Type B pancreatic cell (in vitro differentiated cells): Measurements from ENCODE around the gene FOSL2. TPM values are rescaled to one million over a fixed set of nuclear protein-coding genes. Genes with fewer than 3 reads are reported as not detected.
A peak's percentile ranks its signal among the peaks of the same experiment; 100 is the strongest.

Experiments
- DNase-seq: peaks from one replicate; pipeline ENCODE4 v3.0.0; 2021; ENCODE audit warnings: mixed read lengths; ENCODE audit not compliant: unreplicated experiment; ENCODE audit errors: extremely low spot score
- H3K27ac Mint-ChIP-seq: 2 replicates; pipeline ENCODE4 v1.8.0; 2021; ENCODE audit warnings: mild to moderate bottlenecking, mixed read lengths
- H3K27me3 Mint-ChIP-seq: 2 replicates; pipeline ENCODE4 v1.8.0; 2021; ENCODE audit warnings: mixed read lengths
- H3K36me3 Mint-ChIP-seq: 2 replicates; pipeline ENCODE4 v1.8.0; 2021; ENCODE audit warnings: mixed read lengths
- H3K4me1 Mint-ChIP-seq: one replicate; pipeline ENCODE4 v1.8.0; 2021; ENCODE audit warnings: mixed read lengths; ENCODE audit not compliant: unreplicated experiment
- H3K4me3 Mint-ChIP-seq: 2 replicates; pipeline ENCODE4 v1.8.0; 2021; ENCODE audit warnings: mild to moderate bottlenecking, mixed read lengths
- H3K9me3 Mint-ChIP-seq: 2 replicates; pipeline ENCODE4 v1.8.0; 2021; ENCODE audit warnings: mixed read lengths
- total RNA-seq: library from RNA; stranded (reverse); gene quantifications from 2 replicates; pipeline ENCODE4 v1.2.1, GENCODE V29; 2021; ENCODE audit warnings: low replicate concordance
- TF ChIP-seq, protein P1 (sequence below): fragments of 200-600 bp; sonication (generic); conservative IDR thresholded peaks from 2 replicates; pipeline ENCODE4 v1.5.0; 2021; ENCODE audit warnings: antibody characterized with exemption, mild to moderate bottlenecking

The FOSL2 gene
- total RNA-seq, 1 donor from 2014 or later = 42.1 TPM

DNA sequence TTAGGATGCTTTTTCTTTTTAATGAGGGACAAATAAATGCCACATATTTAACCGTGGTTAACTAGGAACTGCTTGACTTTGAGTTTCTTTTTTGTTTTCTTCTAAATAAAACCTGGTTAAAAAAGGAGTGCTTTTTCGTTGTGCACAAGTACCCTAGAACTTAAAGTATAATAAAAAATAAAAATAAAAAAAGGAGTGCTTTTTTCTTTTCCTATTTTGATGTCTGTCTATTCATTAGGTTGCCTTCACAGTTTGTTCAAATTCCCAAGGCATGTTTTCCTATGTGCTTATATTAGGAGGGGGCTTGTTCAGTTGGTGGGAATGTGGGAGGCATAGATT lies 4.4 kb downstream of the FOSL2 start:
- Mint-ChIP-seq H3K27ac (no peak overlapping the region), H3K4me1 (peaks cover 18% of the 10 kb centered on the region), H3K27me3 (peaks cover 12% of the 10 kb centered on the region), H3K36me3 (peaks cover 9% of the 10 kb centered on the region), H3K4me3 (peak overlapping the region; percentile 66), H3K9me3 (no peaks in the 10 kb centered on the region)
- no peak for DNase-seq
- TF ChIP-seq, protein P1, sequence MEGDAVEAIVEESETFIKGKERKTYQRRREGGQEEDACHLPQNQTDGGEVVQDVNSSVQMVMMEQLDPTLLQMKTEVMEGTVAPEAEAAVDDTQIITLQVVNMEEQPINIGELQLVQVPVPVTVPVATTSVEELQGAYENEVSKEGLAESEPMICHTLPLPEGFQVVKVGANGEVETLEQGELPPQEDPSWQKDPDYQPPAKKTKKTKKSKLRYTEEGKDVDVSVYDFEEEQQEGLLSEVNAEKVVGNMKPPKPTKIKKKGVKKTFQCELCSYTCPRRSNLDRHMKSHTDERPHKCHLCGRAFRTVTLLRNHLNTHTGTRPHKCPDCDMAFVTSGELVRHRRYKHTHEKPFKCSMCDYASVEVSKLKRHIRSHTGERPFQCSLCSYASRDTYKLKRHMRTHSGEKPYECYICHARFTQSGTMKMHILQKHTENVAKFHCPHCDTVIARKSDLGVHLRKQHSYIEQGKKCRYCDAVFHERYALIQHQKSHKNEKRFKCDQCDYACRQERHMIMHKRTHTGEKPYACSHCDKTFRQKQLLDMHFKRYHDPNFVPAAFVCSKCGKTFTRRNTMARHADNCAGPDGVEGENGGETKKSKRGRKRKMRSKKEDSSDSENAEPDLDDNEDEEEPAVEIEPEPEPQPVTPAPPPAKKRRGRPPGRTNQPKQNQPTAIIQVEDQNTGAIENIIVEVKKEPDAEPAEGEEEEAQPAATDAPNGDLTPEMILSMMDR = peak; percentile 21

DNA sequence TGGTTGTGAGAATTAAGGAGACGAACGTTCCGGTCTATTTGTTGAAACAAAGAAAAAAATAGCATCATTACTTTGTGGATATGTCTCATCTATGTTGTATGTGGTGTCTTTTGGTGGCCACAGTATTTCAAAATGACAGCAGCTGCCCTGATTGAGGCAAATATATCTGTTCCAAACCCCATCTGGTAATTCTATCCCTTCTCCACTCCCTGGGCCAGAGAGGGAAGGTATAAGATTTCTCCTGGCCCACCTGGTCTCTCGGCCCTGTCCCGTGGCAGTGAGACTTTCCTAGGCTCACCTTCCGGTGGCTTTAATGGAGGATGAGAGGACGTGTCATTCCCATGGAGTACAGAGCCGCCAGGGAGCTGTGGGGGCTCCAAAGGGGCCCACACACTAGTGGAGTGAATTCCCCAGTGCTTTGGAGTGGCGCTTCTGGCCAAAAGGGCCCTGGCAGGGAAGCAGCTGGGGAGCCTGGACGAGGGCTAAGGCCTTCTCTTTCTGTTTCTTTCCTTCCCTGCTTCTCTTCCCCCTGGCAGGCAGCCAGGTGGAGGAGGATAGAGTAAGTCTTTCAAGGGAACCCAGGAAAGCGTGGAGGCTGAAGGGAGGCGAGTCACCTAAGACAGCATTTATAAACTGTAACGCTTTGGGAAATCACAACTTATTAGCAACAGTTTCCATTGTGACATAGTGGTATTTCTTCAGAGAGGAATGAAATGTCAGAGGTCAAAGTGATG lies 5.6 kb downstream of the FOSL2 start:
- Mint-ChIP-seq H3K9me3 (no peaks in the 10 kb centered on the region), H3K36me3 (peaks cover 5% of the 10 kb centered on the region), H3K4me3 (peak overlapping the region; percentile 66), H3K27ac (peak overlapping the region; percentile 64), H3K4me1 (peaks cover 15% of the 10 kb centered on the region), H3K27me3 (peaks cover 8% of the 10 kb centered on the region)
- DNase-seq = no peak
- TF ChIP-seq, protein P1 = no peak

DNA sequence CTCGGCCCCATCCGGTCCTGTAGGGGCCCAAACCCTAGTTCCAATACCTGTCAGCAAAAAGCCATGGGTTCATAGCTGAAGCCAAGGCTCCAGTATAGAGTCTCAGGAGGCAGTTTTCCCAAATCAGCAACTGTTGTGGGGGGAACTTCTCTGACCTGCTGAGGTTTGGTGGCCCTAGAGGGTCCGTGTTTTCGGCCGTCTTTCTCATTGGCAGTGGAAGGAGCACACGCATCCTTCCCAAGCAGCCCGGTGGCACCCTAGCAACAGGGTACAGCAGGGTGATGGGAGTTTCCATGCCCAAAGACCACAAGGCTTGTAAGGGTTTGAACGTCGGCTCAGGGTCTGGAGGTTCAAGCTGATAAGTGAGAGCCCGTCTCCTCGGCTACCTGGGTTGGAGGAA lies 6.6 kb downstream of the FOSL2 start:
- Mint-ChIP-seq H3K4me3 (peak overlapping the region; percentile 22), H3K36me3 (peaks cover 5% of the 10 kb centered on the region), H3K27me3 (peaks cover 4% of the 10 kb centered on the region), H3K9me3 (no peaks in the 10 kb centered on the region), H3K27ac (peak overlapping the region; percentile 41), H3K4me1 (peaks cover 15% of the 10 kb centered on the region)
- DNase-seq = no peak
- TF ChIP-seq, protein P1 = no peak

- Mint-ChIP-seq H3K27ac (peak overlapping the region; percentile 9), H3K4me1 (peaks cover 15% of the 10 kb centered on the region), H3K9me3 (no peaks in the 10 kb centered on the region), H3K36me3 (peaks cover 5% of the 10 kb centered on the region), H3K4me3 (peak overlapping the region; percentile 6), H3K27me3 (no peaks in the 10 kb centered on the region)
- TF ChIP-seq, protein P1 = no peak
- DNase-seq = no peak
Observed at GRCh38 chr2:28399956-28400355, 7.3 kb downstream of the FOSL2 start.

DNA sequence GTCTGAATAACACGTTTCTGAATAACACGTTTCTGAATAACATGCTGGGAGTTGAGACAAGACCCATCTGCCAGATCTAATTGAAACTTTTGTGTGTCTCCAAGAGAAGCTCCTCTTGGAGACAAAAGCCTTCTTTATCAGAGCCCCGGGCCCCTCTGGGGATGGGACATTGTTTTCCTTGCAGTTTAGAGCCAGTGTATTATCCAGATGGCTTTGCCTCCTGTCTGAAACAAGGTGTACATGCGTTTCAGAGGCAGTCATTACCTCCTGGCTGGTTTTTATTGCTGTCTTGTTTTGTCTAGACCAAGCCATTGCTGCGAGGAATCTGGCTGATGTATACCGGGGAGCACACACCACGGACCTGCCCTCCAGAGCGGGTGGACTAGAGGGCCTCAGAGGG lies 7.8 kb downstream of the FOSL2 start:
- H3K4me1 Mint-ChIP-seq = peaks cover 15% of the 10 kb centered on the region

More for the DNA sequence above, 7.8 kb downstream of the FOSL2 start:
- Mint-ChIP-seq H3K4me3 (peak overlapping the region; percentile 6), H3K9me3 (no peaks in the 10 kb centered on the region), H3K27me3 (no peaks in the 10 kb centered on the region), H3K36me3 (peaks cover 5% of the 10 kb centered on the region), H3K27ac (peak overlapping the region; percentile 9)
- TF ChIP-seq, protein P1 = no peak
- no peak for DNase-seq
